IPS-NIHi7 (cell line): ENCODE measurements around the gene GRIK2.
"Not testable (repeated sequence)": the region's sequence is repeated elsewhere in the genome, so short reads cannot be mapped to it uniquely, and the experiment has no call there.

Source experiments
- DNase-seq: peaks from one replicate; pipeline ENCODE4 v3.0.0; 2012; ENCODE audit warnings: mixed read lengths; ENCODE audit errors: extremely low spot score

The GRIK2 gene

DNA sequence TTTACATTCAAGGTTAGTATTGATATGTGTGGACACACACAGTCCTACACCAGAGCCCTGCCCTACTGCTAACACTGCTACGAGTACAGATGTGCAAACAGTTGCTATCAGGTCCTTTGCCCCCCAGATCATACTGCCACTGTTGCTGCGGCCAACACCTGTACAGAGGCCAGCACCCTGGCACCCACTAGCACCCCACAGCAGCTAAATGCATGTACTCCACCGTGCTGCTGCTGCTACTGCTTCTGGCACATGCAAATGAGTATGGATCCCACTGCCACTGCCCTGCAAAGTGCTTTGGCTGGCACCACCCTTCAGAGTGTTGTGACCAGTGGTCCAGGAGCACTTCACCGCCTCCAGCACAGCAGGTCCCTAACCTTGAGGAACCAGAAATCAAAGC lies 621.9 kb downstream of the GRIK2 start:
- DNase-seq, result no peak

- no peak for DNase-seq
Observed at GRCh38 chr6:102022281-102022680, 628.8 kb downstream of the GRIK2 start.

GRCh38 chr6:102022803-102023202 lies 629.3 kb downstream of the GRIK2 start:
- no peak for DNase-seq

DNA sequence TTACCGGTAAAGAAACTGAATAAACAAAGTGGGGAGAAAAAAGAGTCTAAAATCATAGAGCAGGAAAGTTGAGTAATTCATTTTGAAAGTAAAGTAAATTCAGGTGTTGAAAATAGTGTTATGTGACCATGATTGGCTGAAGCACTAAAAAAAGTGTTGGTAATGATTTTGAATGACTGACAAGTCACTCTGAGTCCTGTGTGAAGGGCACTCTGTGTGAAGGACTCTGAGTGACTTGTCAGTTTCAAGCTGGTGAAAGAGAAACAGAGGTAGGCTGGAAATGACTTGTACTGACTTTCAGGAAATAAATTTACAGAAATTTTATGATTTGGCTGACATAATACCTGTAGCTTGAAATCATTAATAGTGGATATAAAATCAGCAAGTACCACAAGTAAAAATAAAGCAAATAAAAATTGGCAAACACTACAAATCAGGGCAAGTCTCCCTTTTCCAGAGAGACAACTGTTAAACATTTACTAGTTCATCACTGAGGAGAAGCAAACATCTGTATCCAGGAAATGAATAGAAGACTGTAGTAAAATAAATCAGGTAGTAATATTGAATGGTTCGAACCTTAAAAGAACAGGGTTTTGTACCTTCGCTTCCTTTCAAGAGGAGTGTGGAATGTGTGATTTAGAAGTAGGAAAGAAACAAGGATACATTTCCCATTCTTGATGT lies 630.6 kb downstream of the GRIK2 start:
- no peak for DNase-seq

DNA sequence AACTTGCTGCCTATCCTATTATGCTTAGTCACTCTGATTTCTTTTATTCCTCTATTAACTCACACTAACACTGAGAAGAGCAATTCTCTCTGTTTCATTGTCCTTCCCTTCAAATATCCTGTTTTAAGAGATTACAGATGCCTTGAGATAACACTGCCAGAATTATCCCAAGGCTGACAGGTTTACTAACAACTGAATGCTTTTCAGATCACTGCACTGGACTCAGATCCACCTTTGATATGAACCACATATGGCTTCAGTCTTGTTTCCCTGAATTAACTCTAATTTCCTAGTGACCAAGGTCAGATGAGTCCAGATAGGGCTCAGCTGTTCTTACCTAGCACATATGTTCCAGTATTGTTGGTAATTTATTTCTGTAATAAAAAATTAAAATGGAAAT lies 633.1 kb downstream of the GRIK2 start:
- DNase-seq, result no peak

GRCh38 chr6:102028176-102028575 lies 634.7 kb downstream of the GRIK2 start:
- no peak for DNase-seq

DNA sequence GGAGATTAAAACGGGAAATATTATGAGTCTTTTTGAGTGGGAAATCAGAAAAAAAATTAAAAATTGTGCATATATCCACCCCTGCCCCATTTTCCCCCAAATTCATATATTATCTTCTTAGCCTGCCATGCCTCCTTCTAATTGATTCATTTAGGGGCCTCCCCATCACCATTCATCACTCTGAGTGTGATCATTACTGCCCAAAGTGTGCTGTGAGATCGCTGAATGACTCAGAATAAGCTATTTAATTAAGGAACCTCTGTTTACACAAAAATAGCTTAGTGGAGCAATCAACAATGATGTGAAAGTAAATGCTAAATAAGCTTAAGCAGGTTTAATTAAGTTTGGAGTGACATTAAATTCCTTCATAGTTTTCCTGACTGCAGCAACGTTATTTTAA lies 645.5 kb downstream of the GRIK2 start:
- no peak for DNase-seq

- no peak for DNase-seq
Observed at GRCh38 chr6:102039441-102039840, 645.9 kb downstream of the GRIK2 start.

DNA sequence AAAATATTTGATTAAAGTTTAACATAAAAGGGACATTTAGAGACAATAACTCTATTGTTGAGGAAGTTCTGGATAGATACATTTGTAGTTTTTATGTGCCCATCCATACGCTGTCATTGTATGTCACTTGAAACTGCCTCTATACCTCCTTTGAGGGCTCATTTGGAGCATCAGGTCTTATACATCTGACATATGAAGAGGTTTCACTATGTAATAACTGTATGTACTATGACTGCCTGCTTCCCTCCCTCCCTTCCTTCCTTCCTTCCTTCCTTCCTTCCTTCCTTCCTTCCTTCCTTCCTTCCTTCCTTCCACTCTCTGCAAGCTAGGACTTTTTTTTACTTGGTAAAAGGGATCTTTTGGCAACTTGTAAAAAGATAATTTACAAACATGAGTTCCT lies 657.5 kb downstream of the GRIK2 start:
- no peak for DNase-seq

DNA sequence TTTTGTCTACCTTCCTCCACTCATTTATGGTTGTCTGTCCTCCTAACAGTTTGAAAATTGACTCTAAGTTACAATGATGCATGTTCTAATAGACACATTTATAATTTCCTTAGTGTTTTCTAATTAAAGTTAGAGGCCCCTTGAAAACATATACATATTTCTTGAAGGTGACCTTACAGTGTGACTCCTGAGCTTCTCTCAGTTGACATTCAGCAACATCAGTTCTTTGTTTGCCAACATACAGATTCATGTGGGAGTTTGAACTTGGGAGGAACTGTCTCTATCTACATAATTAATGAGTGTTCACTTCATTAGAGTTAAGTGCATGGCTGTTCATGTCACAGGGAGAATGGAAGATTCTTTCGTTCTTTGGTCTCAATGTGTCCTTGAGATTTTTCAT lies 658.2 kb downstream of the GRIK2 start:
- no peak for DNase-seq

GRCh38 chr6:102064142-102064541 lies 670.6 kb downstream of the GRIK2 start:
- DNase-seq, result no peak

GRCh38 chr6:102066301-102066700 lies 672.8 kb downstream of the GRIK2 start:
- no peak for DNase-seq

- DNase-seq, result no peak
Observed at GRCh38 chr6:102068349-102068929, 674.9 kb downstream of the GRIK2 start.

GRCh38 chr6:102075539-102075938 lies 682.0 kb downstream of the GRIK2 start:
- DNase-seq, result no peak

GRCh38 chr6:102085257-102085656 lies 691.7 kb downstream of the GRIK2 start:
- peak; percentile 10 for DNase-seq

- DNase-seq, result not testable (repeated sequence)
Observed at GRCh38 chr6:102088160-102088559, 694.7 kb downstream of the GRIK2 start.

GRCh38 chr6:102114402-102114801 lies 720.9 kb downstream of the GRIK2 start:
- DNase-seq, result peak; percentile 46

GRCh38 chr6:102115911-102116310 lies 722.4 kb downstream of the GRIK2 start:
- no peak for DNase-seq

DNA sequence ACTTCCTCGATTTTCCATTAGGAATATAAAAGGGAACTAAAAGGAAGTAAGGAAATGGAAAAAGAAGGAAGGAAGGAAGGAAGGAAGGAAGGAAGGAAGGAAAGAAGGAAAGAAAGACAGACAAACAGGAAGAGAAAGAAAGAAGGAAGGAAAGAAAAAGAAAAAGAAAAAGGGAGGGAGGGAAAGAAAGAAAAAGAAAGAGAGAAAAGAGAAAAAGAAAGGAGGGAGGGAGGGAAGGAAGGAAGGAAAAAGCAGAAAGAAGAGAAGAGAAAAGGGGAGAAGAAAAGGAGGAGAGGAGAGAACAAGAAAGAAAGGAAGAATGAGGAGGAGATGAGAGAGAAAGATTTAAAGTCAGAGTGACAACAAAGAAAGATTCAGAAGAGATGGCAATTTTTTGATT lies 724.5 kb downstream of the GRIK2 start:
- DNase-seq, result no peak
